Osteoblast (primary cell): ENCODE results near the gene DMRT1. TPM values are rescaled to one million over a fixed set of nuclear protein-coding genes. Genes with fewer than 3 reads are reported as not detected.

ENCODE experiments used
- DNase-seq: peaks from one replicate; pipeline ENCODE4 v3.0.0; 2011; ENCODE audit warnings: low spot score, mixed read lengths; ENCODE audit not compliant: insufficient read length; ENCODE audit errors: missing footprints
- H2AFZ ChIP-seq: 2 replicates; pipeline ENCODE4 v1.6.0; 2011; ENCODE audit warnings: mild to moderate bottlenecking, low read length
- H3K27ac ChIP-seq: 2 replicates; pipeline ENCODE4 v1.5.1; 2011; ENCODE audit warnings: mild to moderate bottlenecking, low read depth, low read length, moderate library complexity
- H3K27me3 ChIP-seq: 2 replicates; pipeline ENCODE4 v1.6.0; 2012; ENCODE audit warnings: mild to moderate bottlenecking, control low read depth, inconsistent platforms, low read length, moderate library complexity; ENCODE audit not compliant: insufficient read depth
- H3K36me3 ChIP-seq: 2 replicates; pipeline ENCODE4 v1.5.1; 2011; ENCODE audit warnings: mild to moderate bottlenecking, low read length, control low read depth, moderate library complexity; ENCODE audit not compliant: insufficient read depth
- H3K4me1 ChIP-seq: 2 replicates; pipeline ENCODE4 v1.5.1; 2011; ENCODE audit warnings: mild to moderate bottlenecking, low read length, control low read depth, moderate library complexity; ENCODE audit not compliant: insufficient read depth
- H3K4me2 ChIP-seq: 2 replicates; pipeline ENCODE4 v1.6.0; 2011; ENCODE audit warnings: mild to moderate bottlenecking, low read length; ENCODE audit not compliant: insufficient read depth
- H3K4me3 ChIP-seq: fragments of 200-600 bp; sonication (generic); 3 replicates; pipeline ENCODE4 v1.5.1; 2012; ENCODE audit warnings: mild to moderate bottlenecking, low read length, inconsistent platforms; ENCODE audit not compliant: insufficient read depth
- H3K79me2 ChIP-seq: 2 replicates; pipeline ENCODE4 v1.6.0; 2012; ENCODE audit warnings: mild to moderate bottlenecking, low read length, control low read depth, inconsistent platforms; ENCODE audit not compliant: insufficient read depth
- H3K9me3 ChIP-seq: 2 replicates; pipeline ENCODE4 v1.5.1; 2011; ENCODE audit warnings: low read depth, low read length, control low read depth
- H4K20me1 ChIP-seq: 2 replicates; pipeline ENCODE4 v1.6.0; 2012; ENCODE audit warnings: mild to moderate bottlenecking, low read length, control low read depth; ENCODE audit not compliant: insufficient read depth
- total RNA-seq: library from RNA; depleted of rRNA; stranded (reverse); fragments of >200 nt; gene quantifications from 2 replicates; pipeline ENCODE4 v1.2.3, GENCODE V29; 2012
- TF ChIP-seq, protein P1 (sequence below): IDR thresholded peaks from 2 replicates; pipeline ENCODE4 v1.5.1; 2011; ENCODE audit warnings: mild to moderate bottlenecking, low read depth, low read length, moderate library complexity; ENCODE audit errors: extremely low read depth

The DMRT1 gene
- total RNA-seq, 1 donor = not detected

DNA sequence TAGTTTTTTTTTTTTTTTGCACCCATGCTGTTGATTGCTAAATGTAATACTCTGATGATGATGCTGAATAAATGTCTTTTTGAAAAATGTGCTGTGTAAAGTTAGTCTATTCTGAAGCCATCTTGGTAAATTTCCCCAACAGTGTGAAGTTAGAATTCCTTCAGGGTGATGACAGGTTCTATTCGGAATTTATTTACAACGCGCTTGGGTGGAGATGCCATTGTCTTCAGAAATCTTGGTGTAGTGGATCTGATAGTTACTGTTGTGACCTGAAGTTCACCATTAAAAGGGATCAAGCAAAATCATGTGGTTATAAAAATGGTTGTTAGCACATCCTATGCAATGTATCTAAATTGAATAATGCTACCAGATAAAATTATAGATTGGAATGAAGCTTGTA lies 36.3 kb upstream of the DMRT1 start:
- no peak for DNase-seq
- Histone ChIP-seq H3K36me3 (no peaks in the 10 kb centered on the region), H2AFZ (no peak overlapping the region)

DNA sequence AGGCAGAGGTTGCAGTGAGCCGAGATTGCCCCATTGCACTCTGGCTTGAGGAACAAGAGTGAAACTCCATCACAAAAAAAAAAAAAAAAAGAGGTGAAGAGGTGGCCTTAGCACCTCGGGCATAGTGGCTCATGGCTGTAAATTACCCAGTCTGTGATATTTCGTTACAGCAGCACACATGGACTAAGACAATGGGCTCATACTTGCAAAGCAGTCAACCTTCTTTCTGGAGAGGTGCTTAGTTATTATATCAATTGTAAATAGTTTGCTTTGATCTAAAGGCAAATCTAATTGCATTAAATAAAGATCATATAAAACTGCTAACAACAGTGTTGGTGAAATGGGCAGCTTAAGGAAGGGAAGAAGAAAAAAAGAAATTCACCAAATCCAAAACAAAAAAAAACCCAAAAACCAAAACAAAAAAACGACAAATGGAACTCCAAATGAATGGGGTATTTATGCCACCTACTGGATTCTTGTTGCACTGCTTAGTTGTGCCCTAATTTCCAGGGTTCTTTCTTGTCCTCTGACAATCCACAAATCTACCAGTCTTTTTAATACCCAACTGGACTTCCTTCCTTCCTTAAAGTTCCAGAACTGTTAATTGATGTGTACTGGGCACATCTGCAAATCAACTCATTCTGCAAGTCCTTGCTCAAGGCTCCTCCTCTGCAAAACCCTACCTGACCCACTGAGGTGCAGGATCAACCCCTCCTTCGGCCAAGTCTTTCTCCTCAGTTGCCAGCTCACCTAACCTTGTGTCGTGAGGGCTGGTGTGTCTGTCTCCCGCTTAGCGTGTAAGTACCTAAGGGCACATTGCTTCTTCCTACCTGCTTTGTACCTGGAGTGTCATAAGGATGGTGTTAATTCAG lies 35.0 kb upstream of the DMRT1 start:
- H3K27me3 ChIP-seq = no peaks in the 10 kb centered on the region
- no peak overlapping the region for H3K4me2 ChIP-seq
- no peak overlapping the region for H3K4me3 ChIP-seq
- peaks cover 3% of the 10 kb centered on the region for H3K4me1 ChIP-seq
- H3K36me3 ChIP-seq = no peaks in the 10 kb centered on the region
- peak; percentile 71 for DNase-seq
- TF ChIP-seq, protein P1, sequence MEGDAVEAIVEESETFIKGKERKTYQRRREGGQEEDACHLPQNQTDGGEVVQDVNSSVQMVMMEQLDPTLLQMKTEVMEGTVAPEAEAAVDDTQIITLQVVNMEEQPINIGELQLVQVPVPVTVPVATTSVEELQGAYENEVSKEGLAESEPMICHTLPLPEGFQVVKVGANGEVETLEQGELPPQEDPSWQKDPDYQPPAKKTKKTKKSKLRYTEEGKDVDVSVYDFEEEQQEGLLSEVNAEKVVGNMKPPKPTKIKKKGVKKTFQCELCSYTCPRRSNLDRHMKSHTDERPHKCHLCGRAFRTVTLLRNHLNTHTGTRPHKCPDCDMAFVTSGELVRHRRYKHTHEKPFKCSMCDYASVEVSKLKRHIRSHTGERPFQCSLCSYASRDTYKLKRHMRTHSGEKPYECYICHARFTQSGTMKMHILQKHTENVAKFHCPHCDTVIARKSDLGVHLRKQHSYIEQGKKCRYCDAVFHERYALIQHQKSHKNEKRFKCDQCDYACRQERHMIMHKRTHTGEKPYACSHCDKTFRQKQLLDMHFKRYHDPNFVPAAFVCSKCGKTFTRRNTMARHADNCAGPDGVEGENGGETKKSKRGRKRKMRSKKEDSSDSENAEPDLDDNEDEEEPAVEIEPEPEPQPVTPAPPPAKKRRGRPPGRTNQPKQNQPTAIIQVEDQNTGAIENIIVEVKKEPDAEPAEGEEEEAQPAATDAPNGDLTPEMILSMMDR = peak; percentile 78
- no peaks in the 10 kb centered on the region for H3K9me3 ChIP-seq
- no peaks in the 10 kb centered on the region for H4K20me1 ChIP-seq
- H3K79me2 ChIP-seq = no peaks in the 10 kb centered on the region
- H2AFZ ChIP-seq = no peak overlapping the region
- H3K27ac ChIP-seq = no peak overlapping the region

More for the DNA sequence above, 36.3 kb upstream of the DMRT1 start:
- peaks cover 6% of the 10 kb centered on the region for H3K4me1 ChIP-seq
- H3K9me3 ChIP-seq = no peaks in the 10 kb centered on the region
- no peaks in the 10 kb centered on the region for H4K20me1 ChIP-seq
- H3K27ac ChIP-seq = no peak overlapping the region
- H3K4me2 ChIP-seq = no peak overlapping the region
- TF ChIP-seq, protein P1 = no peak
- H3K79me2 ChIP-seq = no peaks in the 10 kb centered on the region
- no peaks in the 10 kb centered on the region for H3K27me3 ChIP-seq
- no peak overlapping the region for H3K4me3 ChIP-seq

DNA sequence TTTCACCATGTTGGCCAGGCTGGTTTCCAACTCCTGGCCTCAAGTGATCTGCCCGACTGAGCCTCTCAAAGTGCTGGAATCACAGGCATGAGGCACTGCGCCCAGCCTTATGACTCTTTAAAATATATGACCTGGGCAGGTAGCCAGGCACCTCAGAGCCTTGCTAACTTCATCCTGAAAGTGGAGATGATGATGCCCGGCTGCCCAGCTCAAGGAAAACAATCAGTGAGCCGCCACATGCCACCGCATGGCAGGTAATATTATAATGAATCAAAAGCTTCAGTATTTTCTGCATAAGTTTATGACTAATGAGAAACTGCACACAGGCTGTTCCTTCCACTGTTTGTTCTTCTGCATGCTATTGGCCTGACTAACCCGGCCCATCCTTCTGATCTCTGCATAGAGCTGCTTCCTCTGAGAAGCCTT lies 30.4 kb upstream of the DMRT1 start:
- H3K27me3 ChIP-seq = no peaks in the 10 kb centered on the region
- H3K79me2 ChIP-seq = no peaks in the 10 kb centered on the region
- no peak overlapping the region for H3K27ac ChIP-seq
- H3K4me1 ChIP-seq = no peaks in the 10 kb centered on the region
- no peaks in the 10 kb centered on the region for H3K9me3 ChIP-seq
- TF ChIP-seq, protein P1 = no peak
- no peak overlapping the region for H3K4me2 ChIP-seq
- DNase-seq = peak; percentile 76
- H4K20me1 ChIP-seq = no peaks in the 10 kb centered on the region
- no peaks in the 10 kb centered on the region for H3K36me3 ChIP-seq
- H3K4me3 ChIP-seq = no peak overlapping the region
- H2AFZ ChIP-seq = no peak overlapping the region

DNA sequence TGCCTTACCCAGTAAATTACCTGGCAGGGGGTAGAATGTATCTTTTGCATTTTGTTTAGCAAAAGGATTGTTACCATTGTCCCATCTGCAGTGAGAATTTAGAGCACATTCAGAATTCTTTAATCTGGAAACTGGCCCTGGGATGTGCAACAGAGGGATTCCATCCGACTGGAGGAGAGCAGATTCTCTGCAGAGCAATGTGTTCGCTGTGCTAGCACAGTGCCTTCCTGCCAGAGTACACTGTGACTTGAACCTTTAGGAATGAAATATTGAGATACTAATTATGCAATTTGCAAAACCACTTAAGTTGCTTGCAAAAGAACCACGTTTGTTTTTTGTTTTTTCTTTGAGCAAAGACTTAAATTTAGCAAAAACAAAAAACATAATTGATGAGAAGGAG lies 22.5 kb upstream of the DMRT1 start:
- TF ChIP-seq, protein P1 = no peak
- DNase-seq = no peak
- no peak overlapping the region for H3K4me2 ChIP-seq
- H4K20me1 ChIP-seq = no peaks in the 10 kb centered on the region
- H3K36me3 ChIP-seq = no peaks in the 10 kb centered on the region
- H3K27me3 ChIP-seq = no peaks in the 10 kb centered on the region
- H3K27ac ChIP-seq = no peak overlapping the region
- no peaks in the 10 kb centered on the region for H3K79me2 ChIP-seq
- H3K4me1 ChIP-seq = no peaks in the 10 kb centered on the region
- no peak overlapping the region for H3K4me3 ChIP-seq
- H2AFZ ChIP-seq = no peak overlapping the region
- no peaks in the 10 kb centered on the region for H3K9me3 ChIP-seq
